ENCODE results near the gene ARSI. TPM values are rescaled to one million over a fixed set of nuclear protein-coding genes. Genes with fewer than 3 reads are reported as not detected.

The ARSI gene
- total and polyA plus RNA-seq, 2 of the 13 experiments (the other 11 are each of a cell fraction or from before 2014, with no cell fraction given): 4.2 to 33.9 TPM

GRCh38 chr5:150350524-150351344 lies 48.0 kb upstream of the ARSI start (continued):
- no peak for TF ChIP-seq ZBTB10 (CRISPR knock-in tag; IDR thresholded peaks at IDR 0.05; ENCODE audit: borderline replicate concordance)
- TF ChIP-seq ATF3 (CRISPR knock-in tag; IDR thresholded peaks at IDR 0.05): no peak; the same call in 1 of the 2 replicates
- TF ChIP-seq, protein P1, sequence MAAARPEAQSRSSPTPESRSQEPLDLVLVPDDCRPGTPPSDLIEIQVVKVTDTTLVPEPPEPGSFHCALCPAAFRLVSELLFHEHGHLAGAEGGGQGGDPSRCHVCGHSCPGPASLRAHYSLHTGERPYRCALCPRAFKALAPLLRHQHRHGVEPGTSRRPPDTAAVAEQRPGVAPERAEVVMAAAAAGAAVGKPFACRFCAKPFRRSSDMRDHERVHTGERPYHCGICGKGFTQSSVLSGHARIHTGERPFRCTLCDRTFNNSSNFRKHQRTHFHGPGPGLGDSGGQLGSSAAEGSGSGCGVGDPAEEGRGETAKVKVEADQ (CRISPR knock-in tag; IDR thresholded peaks at IDR 0.05; ENCODE audit: borderline replicate concordance): no peak
- no peak for TF ChIP-seq ZNF567 (CRISPR knock-in tag; IDR thresholded peaks at IDR 0.05; ENCODE audit: borderline replicate concordance)
- TF ChIP-seq TFDP1 (CRISPR knock-in tag; IDR thresholded peaks at IDR 0.05; ENCODE audit: borderline replicate concordance): no peak
- TF ChIP-seq THYN1 (CRISPR knock-in tag; IDR thresholded peaks at IDR 0.05; ENCODE audit: borderline replicate concordance, low read depth): no peak
- 0 out of 2 replicates have a peak, but pooled peaks have one; percentile 65 for TF ChIP-seq ZNF230 (CRISPR knock-in tag; IDR thresholded peaks at IDR 0.05)
- 0 out of 2 replicates have a peak, but pooled peaks have one; percentile 41 for TF ChIP-seq CCDC6 (CRISPR knock-in tag; IDR thresholded peaks at IDR 0.05)
- TF ChIP-seq SNAPC2 (CRISPR knock-in tag; IDR thresholded peaks at IDR 0.05): 0 out of 2 replicates have a peak, but pooled peaks have one; percentile 36
- TF ChIP-seq BCL3 (CRISPR knock-in tag; IDR thresholded peaks at IDR 0.05): no peak
- TF ChIP-seq ZNF644 (CRISPR knock-in tag; IDR thresholded peaks at IDR 0.05; ENCODE audit: low read depth): no peak
- TF ChIP-seq, protein P2, sequence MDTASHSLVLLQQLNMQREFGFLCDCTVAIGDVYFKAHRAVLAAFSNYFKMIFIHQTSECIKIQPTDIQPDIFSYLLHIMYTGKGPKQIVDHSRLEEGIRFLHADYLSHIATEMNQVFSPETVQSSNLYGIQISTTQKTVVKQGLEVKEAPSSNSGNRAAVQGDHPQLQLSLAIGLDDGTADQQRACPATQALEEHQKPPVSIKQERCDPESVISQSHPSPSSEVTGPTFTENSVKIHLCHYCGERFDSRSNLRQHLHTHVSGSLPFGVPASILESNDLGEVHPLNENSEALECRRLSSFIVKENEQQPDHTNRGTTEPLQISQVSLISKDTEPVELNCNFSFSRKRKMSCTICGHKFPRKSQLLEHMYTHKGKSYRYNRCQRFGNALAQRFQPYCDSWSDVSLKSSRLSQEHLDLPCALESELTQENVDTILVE (CRISPR knock-in tag; IDR thresholded peaks at IDR 0.05): 0 out of 2 replicates have a peak, but pooled peaks have one; percentile 60
- no peak for TF ChIP-seq ZNF207 (IDR thresholded peaks at IDR 0.05; ENCODE audit: borderline replicate concordance)
- no peak for TF ChIP-seq CAMTA2 (CRISPR knock-in tag; IDR thresholded peaks at IDR 0.05; ENCODE audit: borderline replicate concordance)
- peak in 1 of 2 experiments; percentile 86; a peak in 2 of 4 replicates for TF ChIP-seq KLF16 (CRISPR knock-in tag; IDR thresholded peaks at IDR 0.05)
- TF ChIP-seq ZNF317 (CRISPR knock-in tag; IDR thresholded peaks at IDR 0.05): peak; percentile 36; the same call in 1 of the 2 replicates
- no peak for TF ChIP-seq ATRX (CRISPR knock-in tag; IDR thresholded peaks at IDR 0.05; ENCODE audit: borderline replicate concordance)
- TF ChIP-seq GTF3A (CRISPR knock-in tag; conservative IDR thresholded peaks at IDR 0.05): 0 out of 2 replicates have a peak, but pooled peaks have one; percentile 71
- no peak for TF ChIP-seq ZNF747 (CRISPR knock-in tag; IDR thresholded peaks at IDR 0.05; ENCODE audit: borderline replicate concordance)
- TF ChIP-seq FOXP1 (IDR thresholded peaks at IDR 0.05): no peak
- TF ChIP-seq FOXP1 (CRISPR knock-in tag; IDR thresholded peaks at IDR 0.05): peak; percentile 50; the same call in 1 of the 2 replicates
- TF ChIP-seq HNRNPH1 (optimal IDR thresholded peaks at IDR 0.05; ENCODE audit: low read depth, low read length): no peak
